Glomerular visceral epithelial cell (primary cell): ENCODE measurements around the gene SLC12A8.
"Not testable (repeated sequence)": the region's sequence is repeated elsewhere in the genome, so short reads cannot be mapped to it uniquely, and the experiment has no call there.

ENCODE experiments used
- DNase-seq: peaks from one replicate; pipeline ENCODE4 v3.0.0-alpha.2; 2016; ENCODE audit errors: extremely low spot score

Gene SLC12A8

GRCh38 chr3:125112981-125113380 is 99.6 kb downstream of the SLC12A8 start:
- DNase-seq: no peak

- DNase-seq: no peak
Measured at GRCh38 chr3:125110876-125111480, 101.6 kb downstream of the SLC12A8 start.

DNA sequence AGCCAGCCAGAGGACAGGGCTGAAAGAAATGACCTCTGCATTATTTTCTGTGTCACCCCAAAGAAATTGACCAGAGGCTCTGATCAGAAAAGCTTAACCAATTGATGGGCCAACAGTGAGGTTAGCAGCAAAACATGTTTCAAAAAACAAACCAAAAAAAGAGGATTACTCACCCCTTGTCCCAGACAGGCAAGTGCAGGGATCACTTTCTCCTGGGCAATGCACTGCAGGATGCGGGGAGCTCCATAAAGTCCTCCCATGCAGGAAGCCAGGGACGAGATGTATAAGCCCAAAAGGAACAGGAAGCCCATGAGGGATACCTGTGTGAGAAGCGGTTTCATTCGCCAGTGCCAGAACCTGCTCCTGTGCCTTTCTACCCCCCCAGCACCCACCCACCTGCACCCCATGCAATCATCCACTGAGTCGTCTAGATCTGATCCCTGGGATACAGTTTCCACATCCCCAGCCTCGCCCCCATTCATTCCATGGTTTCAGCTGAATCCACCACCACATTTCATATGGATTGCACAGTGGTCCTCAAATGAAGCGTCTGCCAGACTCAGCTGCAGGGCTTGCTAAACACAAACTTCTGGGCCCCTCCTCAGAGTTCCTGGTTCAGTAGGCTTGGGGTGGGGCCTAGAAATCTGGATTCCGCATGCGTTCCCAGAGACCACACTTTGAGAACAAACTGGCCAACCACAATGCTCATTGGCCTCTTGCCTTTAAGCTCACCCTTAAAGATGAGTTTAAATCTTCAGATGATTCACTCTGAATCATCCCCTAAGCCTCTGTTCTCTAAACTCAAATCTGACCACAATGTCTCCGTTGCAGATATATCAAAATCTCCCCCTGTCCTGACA is 102.3 kb downstream of the SLC12A8 start:
- peak; percentile 89 for DNase-seq

- no peak for DNase-seq
Measured at GRCh38 chr3:125109536-125109925, 103.0 kb downstream of the SLC12A8 start.

DNA sequence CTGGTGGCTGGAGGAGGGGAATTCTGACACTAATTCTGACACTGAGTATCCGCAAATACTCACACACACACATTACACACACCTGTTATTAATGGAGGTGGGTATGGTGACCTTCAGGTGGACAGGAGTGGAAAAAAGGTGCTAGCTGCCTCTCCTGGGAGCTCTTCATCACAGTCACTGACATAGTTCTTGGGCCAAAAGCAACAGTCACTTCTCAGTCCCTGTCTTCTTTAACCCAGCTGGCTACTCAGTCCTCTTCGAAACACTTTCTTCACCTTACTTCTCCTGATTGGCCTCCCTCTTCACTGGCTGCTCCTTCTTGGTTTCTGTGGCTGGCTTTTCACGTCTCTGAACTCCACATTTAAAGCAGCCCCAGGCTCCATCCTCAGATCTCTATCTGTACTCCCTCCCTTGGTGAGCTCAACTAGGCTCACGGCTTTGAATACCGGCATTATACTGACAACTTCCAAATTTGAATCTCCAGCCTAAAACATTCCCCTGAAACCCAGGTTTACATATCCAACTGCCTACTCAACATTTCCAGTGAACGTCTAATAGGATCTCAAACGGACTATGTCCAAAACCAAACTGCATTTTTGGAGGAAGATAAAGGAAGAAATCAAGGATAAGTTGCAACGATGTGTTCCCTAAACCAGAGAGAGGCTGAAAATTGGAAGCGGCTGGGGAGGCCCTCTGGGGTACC is 103.6 kb downstream of the SLC12A8 start:
- DNase-seq: no peak

DNA sequence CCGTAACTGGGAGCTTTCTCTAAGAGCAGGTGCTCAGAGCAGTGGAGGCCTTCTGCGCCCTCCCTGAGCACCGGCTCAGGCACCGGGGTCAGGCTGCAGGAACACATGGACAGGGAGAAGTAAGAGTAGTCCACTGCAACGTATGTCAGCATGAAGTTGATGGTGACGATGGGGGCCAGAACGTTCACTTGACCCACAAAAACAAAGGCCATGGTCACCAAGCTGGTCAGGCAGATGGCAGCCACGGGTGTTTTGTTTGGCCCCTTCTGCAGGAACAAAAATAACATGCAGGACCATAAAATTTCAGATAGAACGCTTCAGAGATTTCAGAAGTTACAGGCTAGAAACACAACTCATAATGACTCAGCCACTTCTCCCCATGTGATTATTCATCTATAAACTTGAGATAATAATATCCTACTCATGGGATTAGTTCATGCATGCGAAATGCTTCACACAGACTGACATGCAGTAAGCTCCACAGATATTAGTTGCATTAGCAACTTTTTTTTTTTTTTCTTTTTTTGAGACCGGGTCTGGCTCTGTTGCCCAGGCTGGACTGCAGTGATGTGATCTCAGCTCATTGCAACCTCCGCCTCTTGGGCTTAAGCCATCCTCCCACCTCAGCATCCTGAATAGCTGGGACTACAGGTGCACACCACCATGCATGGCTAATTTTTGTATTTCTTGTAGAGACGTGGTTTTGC is 104.5 kb downstream of the SLC12A8 start:
- peak; percentile 87 for DNase-seq

DNA sequence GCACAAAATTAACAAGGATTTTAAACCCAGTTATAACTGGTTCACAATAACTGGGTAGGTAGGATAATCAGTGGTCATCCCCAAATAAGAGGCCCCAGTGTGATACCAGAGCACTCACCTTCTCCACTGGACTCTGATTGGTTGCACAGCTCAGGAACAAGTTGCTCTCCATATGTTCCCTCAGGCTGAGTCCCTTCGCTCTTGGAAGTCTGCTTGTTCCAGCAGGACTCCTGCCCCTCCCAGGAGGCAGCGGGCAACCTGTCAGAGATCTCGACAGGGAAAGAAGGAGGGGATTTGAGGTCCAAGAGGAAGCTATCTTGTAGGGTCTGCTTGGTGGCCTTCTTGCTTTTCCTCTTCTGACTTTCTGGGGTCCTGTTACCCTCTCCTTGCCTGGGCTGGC is 105.2 kb downstream of the SLC12A8 start:
- DNase-seq: no peak

DNA sequence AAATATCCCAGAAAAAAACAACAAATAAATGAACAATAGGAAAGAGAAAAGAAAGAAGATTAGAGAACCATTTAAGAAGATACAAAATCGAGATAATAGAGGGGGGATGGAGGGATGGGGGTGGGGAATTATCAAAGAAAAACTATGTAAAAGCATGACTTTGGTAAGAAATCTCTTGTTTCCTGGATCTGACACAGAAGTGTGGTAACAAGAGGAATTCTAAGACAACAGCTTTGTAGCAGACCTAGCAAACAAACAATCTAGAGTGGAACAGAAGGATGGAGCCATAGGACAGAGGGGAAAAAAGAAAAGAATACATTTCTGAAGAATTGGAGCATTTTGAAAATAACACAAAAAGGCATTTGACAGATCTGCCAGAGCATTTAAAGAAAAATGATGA is 107.4 kb downstream of the SLC12A8 start:
- DNase-seq: no peak

DNA sequence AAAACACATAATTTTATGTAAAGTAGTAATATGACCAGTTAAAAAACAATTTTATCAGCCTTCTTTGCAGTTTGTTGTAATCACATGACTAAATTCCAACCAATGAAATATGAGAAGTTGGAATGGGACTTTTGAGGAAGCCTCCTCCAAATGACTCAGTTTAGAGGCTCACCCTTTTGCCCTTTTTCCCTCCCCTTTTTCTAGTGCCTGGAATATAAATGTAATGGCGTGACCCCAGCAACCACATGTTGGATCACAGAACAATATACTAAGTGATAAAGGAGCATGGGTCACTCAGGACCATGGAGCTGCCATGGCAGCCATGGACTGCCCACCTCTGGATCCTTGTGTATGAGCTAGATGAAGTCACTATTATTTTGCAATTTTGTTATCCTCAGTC is 107.9 kb downstream of the SLC12A8 start:
- no peak for DNase-seq

- DNase-seq: no peak
Measured at GRCh38 chr3:125103406-125103805, 109.1 kb downstream of the SLC12A8 start.

GRCh38 chr3:125102470-125102869 is 110.1 kb downstream of the SLC12A8 start:
- DNase-seq: no peak

DNA sequence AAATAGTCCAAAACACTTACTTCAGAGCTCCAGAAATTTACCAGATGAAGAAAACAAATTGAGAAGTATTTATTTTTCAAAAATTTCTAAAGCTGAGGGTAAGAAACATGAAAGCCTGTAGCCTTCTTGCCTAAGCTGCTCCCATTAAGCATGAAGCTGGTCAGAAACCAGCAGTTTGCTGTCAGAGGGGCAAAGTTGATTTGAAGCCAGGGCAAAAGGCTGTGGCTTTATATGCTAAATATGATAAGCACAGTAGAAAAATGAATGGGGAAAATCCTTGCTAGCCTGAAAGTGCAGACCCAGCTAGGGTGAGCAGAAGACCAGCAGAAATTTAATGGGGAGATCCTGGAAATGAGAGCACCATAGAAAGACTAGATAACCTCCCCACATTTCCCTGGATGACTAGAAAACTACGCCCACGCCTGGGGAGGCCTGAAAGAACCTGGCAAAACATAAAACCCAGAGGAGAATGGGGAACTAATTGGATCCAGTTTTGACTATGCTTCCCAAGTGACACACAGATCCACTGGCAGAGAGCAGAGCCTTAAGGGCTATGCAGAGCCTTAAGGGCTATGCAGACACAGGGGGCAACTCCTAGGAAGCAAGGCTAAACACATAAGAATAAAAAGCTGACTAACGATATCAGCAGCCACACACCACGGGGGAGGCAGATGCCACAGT is 113.8 kb downstream of the SLC12A8 start:
- DNase-seq: no peak

GRCh38 chr3:125090649-125091048 is 121.9 kb downstream of the SLC12A8 start:
- no peak for DNase-seq

DNA sequence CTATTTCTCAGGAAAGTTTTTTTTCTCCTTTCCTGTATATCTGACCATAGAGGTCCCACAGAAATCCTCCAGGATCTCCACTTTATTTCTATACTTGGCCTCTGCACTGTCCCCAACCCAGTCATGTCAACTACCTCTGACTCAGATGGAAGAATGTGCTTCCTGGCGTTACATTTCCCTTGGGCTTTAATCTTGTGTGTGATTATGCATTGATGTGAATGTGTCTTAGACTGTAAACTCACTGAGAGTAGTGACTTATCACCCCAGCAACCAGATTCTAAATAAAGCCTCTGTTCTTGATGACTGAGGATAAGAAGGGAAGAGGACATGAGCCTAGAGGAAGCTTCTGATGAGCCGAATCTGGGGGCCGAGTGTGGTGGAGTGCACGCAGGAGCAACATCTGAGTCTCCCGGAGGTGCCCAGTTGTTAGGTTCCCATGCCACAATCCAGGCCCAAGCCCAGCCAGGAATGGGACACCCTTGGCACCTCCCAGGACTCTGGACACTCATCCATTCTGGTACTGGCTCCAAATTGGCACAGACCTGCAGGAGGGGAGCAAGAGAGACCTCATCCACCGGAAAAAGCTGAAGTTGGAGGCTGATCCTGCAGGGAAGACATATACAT is 124.7 kb downstream of the SLC12A8 start:
- DNase-seq: no peak

DNA sequence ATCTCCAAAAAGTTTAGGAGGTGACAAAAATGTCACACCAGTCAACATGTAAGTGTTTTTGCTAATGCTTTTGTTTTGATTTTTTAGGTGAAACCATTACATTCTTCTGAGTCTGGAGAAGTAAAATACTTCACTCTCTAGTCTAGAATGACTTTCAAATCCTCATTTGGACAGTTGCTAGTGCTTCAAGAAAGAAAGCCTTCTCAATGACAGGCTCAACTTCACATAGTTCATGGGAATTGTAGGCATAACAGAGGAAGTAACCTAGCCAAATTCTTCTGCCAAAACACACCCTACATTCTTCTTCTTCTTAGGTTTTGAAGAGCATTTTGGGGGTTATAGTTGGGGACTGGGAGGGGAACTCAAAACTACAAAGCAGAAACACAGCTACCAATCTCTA is 127.4 kb downstream of the SLC12A8 start:
- no peak for DNase-seq

DNA sequence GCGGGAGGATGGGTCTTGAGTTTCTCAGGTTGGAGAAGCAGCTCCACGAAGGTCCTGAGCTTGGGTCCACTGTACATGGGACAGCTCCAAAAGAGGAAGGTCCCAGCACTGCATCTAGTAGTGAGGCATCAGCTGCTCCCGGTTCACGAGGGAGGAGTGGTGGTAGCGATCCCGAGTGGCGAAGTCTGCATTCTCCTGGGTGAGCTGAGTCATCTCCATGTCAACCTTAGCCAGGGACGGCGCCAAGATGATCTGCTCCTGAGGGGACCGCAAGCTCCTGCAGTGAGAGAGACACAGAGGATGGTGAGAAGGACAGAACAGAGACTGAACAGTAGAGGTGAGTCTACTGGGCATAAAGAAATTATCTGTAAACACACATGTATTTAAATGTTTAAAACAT is 128.8 kb downstream of the SLC12A8 start:
- no peak for DNase-seq

DNA sequence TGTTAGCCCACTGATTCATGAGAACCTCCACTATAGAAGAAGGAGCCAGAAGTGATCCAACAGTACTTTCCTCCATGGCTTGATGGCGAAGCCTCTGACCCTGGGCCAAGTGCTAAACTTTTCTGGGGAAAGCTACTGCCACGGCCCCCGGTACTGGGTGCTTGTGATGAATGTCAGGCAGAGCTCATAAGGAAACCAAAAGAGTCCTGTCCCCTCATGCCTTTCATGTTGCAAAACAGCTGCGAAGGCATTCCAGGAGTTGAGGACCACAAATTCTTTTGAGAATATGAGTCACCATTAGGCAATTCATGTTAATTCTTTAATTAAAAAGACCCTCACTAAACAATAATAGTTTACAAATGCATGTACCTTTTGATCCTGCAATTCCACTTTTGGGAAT is 130.2 kb downstream of the SLC12A8 start:
- not testable (repeated sequence) for DNase-seq

DNA sequence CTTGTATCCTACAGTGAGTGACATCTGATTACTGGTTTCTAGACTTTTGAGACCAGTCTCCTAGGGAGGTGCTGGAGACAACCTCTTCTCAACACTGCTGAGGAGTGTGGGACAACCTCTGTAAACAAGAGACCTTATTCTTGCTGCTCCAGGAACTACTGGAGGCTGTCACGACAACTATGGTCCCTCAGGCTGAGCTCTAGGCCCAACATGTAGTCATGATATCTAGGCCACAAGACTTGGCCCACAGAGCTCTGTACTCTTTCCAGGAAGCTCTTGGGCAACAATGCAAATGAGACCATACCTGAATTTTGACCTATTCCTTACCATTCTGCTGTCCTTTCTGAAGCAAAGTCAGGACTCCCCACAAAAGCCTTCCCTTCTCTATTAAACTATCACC is 132.5 kb downstream of the SLC12A8 start:
- DNase-seq: no peak

DNA sequence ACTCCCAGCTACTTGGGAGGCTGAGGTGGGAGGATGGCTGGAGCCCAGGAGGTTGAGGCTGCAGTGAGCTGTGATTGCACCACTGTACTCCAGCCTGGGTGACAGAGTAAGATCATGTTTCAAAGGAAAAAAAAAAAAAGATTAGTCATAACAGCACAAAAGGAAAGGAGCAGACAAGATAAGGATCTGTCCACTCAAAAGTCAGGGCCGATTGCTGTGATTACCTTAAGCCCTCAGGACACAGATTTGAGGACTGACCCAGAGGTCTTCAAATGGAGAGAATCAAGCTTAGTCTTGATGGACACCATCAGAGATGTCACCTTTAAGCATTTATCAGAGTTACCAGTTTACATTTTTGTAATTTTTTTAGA is 132.9 kb downstream of the SLC12A8 start:
- DNase-seq: no peak

- no peak for DNase-seq
Measured at GRCh38 chr3:125078951-125079674, 133.4 kb downstream of the SLC12A8 start.

- no peak for DNase-seq
Measured at GRCh38 chr3:125077864-125078263, 134.7 kb downstream of the SLC12A8 start.
